G401 (cell line): ENCODE measurements around the gene NAAA. TPM values are rescaled to one million over a fixed set of nuclear protein-coding genes. Genes with fewer than 3 reads are reported as not detected.

ENCODE experiments used
- DNase-seq: peaks from one replicate; pipeline ENCODE4 v3.0.0-alpha.2; 2015; ENCODE audit warnings: low spot score
- in situ Hi-C: cut with HindIII; loops from 2 replicates; pipeline ENCODE4 v1.10.0; 2016; ENCODE audit warnings: low sequenced_read_pairs, mixed read lengths
- total RNA-seq: library from RNA; depleted of rRNA; stranded (reverse); fragments of >200 nt; shearing (Covaris generic); gene quantifications from 2 replicates; pipeline ENCODE4 v1.2.3, GENCODE V29; 2014; rRNA removed

The NAAA gene
- total RNA-seq, 1 experiment from 2014 or later = 23.5 TPM

DNA sequence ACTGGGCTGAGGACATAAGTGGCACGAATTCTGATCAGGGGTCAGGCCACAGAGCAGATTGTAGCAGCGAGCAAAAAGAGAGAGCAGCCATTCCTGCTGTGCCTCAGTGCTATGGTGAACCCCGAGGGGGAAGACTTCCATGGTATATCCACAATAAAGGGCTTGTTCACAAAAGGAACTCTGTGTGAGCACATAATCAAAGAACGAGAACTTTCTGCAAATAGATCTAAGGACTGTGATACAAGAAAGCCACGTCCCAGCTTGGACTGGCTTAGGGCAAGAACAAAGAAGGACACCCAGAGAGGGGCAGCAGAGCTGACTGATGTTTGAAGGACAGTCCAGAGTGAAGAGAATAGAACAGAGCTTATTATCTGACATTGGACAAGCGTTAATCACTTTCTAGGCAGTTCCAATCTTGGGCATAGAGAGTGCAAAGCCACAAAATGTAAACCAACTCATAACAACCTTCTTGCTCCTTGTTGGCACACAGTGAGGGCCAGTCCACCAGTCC lies 62.5 kb downstream of the NAAA start:
- in situ Hi-C loops = no loop called here
- DNase-seq = no peak

- in situ Hi-C loops = no loop called here
- no peak for DNase-seq
Measured at GRCh38 chr4:75876218-75876617, 64.6 kb downstream of the NAAA start.

- no peak for DNase-seq
- in situ Hi-C loops = no loop called here
Measured at GRCh38 chr4:75869100-75869499, 71.7 kb downstream of the NAAA start.

DNA sequence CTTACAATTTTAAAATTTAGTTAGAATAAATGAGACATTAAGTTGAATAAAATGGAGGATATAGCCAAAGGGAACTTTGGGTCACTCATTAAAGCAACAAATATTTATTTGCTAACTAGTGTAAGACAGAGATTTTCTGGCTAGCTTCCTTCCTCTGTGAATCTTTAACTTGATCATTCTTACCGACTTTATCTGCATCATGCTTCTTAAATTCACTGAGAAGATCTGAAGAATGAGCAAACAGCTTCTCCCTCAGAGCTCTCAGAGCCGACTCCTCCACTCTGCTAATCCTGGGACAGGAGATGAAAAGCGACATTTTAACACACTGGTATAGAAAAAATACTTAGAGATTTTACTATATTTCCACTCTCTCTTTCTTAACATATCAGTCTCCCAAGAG lies 73.7 kb downstream of the NAAA start:
- DNase-seq = no peak
- in situ Hi-C loops = no loop called here

Other genes with a start within 250 kb of the NAAA start
- gene USO1, start 216.4 kb downstream of the NAAA start, total RNA-seq = 41.4 and 65.0 TPM in 2 replicates
- gene PPEF2, start 38.6 kb downstream of the NAAA start, total RNA-seq = not detected in 2 replicates
- 24.2 and 47.0 TPM in 2 replicates for gene SDAD1, start 49.9 kb upstream of the NAAA start, total RNA-seq
- not detected in 2 replicates for gene CXCL9, start 66.5 kb upstream of the NAAA start, total RNA-seq
- not detected in 2 replicates for gene CXCL10, start 82.5 kb upstream of the NAAA start, total RNA-seq
- gene CXCL11, start 95.1 kb upstream of the NAAA start, total RNA-seq = not detected in 2 replicates
- not detected in 2 replicates for gene ART3, start 133.7 kb upstream of the NAAA start, total RNA-seq
- 78.2 and 130 TPM in 2 replicates for gene NUP54, start 207.4 kb upstream of the NAAA start, total RNA-seq